GM19468 (cell line): Measurements from ENCODE around the gene CMIP.
"Not testable (repeated sequence)": the region's sequence is repeated elsewhere in the genome, so short reads cannot be mapped to it uniquely, and the experiment has no call there.

Experiments used
- ATAC-seq: cut with Tn5 transposase; IDR thresholded peaks from one replicate; pipeline ENCODE4 v1.9.1; 2021; ENCODE audit warnings: mild to moderate bottlenecking, moderate library complexity, moderate number of reproducible peaks; ENCODE audit not compliant: unreplicated experiment; ENCODE audit errors: extremely low read depth

CMIP gene

GRCh38 chr16:81513204-81514040 lies 68.8 kb downstream of the CMIP start:
- ATAC-seq, result no peak

- no peak for ATAC-seq
These were observed 69.5 kb downstream of the CMIP start for GRCh38 chr16:81514041-81514559.

GRCh38 chr16:81514568-81515258 lies 70.1 kb downstream of the CMIP start:
- no peak for ATAC-seq

- ATAC-seq, result no peak
These were observed 70.7 kb downstream of the CMIP start for GRCh38 chr16:81515281-81515680.

GRCh38 chr16:81515721-81516120 lies 71.1 kb downstream of the CMIP start:
- ATAC-seq, result no peak

GRCh38 chr16:81516478-81517149 lies 72.0 kb downstream of the CMIP start:
- ATAC-seq, result no peak

- ATAC-seq, result no peak
These were observed 72.5 kb downstream of the CMIP start for GRCh38 chr16:81517150-81517499.

- ATAC-seq, result no peak
These were observed 73.2 kb downstream of the CMIP start for GRCh38 chr16:81517629-81518438.

- ATAC-seq, result no peak
These were observed 73.8 kb downstream of the CMIP start for GRCh38 chr16:81518439-81518757.

- no peak for ATAC-seq
These were observed 74.9 kb downstream of the CMIP start for GRCh38 chr16:81519301-81520150.

GRCh38 chr16:81520151-81520470 lies 75.5 kb downstream of the CMIP start:
- ATAC-seq, result no peak

GRCh38 chr16:81520560-81521135 lies 76.0 kb downstream of the CMIP start:
- no peak for ATAC-seq

GRCh38 chr16:81521141-81521626 lies 76.6 kb downstream of the CMIP start:
- no peak for ATAC-seq

GRCh38 chr16:81522108-81522701 lies 77.6 kb downstream of the CMIP start:
- ATAC-seq, result no peak

- ATAC-seq, result not testable (repeated sequence)
These were observed 78.2 kb downstream of the CMIP start for GRCh38 chr16:81522851-81523250.

GRCh38 chr16:81523387-81524115 lies 78.9 kb downstream of the CMIP start:
- ATAC-seq, result no peak

- ATAC-seq, result no peak
These were observed 79.8 kb downstream of the CMIP start for GRCh38 chr16:81524382-81524781.

GRCh38 chr16:81524885-81525284 lies 80.3 kb downstream of the CMIP start:
- ATAC-seq, result not testable (repeated sequence)
